ENCODE data around the gene SEC16A. TPM values are rescaled to one million over a fixed set of nuclear protein-coding genes. Genes with fewer than 3 reads are reported as not detected.

SEC16A gene
- total RNA-seq = 38.0 and 63.9 TPM in 2 replicates

GRCh38 chr9:136482793-136483588 is at the start of gene SEC16A:
Gene SEC16A, minus strand, starts transcription at chr9:136483040. Its CDS starts 5,425 bp downstream, at chr9:136477615.

GRCh38 chr9:136439481-136440408 is 43.1 kb downstream of the SEC16A start, which contains the start of gene INPP5E:
Gene INPP5E, minus strand, starts transcription at chr9:136439845. Its CDS starts 426 bp downstream, at chr9:136439419.

GRCh38 chr9:136410500-136411287 is 72.1 kb downstream of the SEC16A start, which contains the start of the genes ENTR1 and PMPCA:
Gene ENTR1, minus strand, starts transcription at chr9:136410614. Its CDS starts 217 bp downstream, at chr9:136410397.
Gene PMPCA, plus strand, starts transcription at chr9:136410658. Its CDS starts 11 bp downstream, at chr9:136410669.

GRCh38 chr9:136400038-136400834 is 82.6 kb downstream of the SEC16A start, which contains the start of gene SNAPC4:
Gene SNAPC4, minus strand, starts transcription at chr9:136400170. Its CDS starts 1,742 bp downstream, at chr9:136398428.

Other genes with a start within 250 kb of the SEC16A start
- 21.4 and 42.6 TPM in 2 replicates for gene QSOX2, start 237.2 kb downstream of the SEC16A start, total RNA-seq
- not detected in 2 replicates for gene CCDC187, start 178.9 kb downstream of the SEC16A start, total RNA-seq
- 38.6 and 68.0 TPM in 2 replicates for gene GPSM1, start 155.5 kb downstream of the SEC16A start, total RNA-seq
- 12.7 and 19.0 TPM in 2 replicates for gene DNLZ, start 119.3 kb downstream of the SEC16A start, total RNA-seq
- 1.8 and 5.3 TPM in 2 replicates for gene CARD9, start 109.4 kb downstream of the SEC16A start, total RNA-seq
- gene SNAPC4, start 82.9 kb downstream of the SEC16A start, total RNA-seq = 7.4 and 13.1 TPM in 2 replicates
- gene ENTR1, start 72.4 kb downstream of the SEC16A start, total RNA-seq = 30.3 and 46.5 TPM in 2 replicates
- gene PMPCA, start 72.4 kb downstream of the SEC16A start, total RNA-seq = 39.5 and 59.3 TPM in 2 replicates
- gene INPP5E, start 43.2 kb downstream of the SEC16A start, total RNA-seq = 3.9 and 10.7 TPM in 2 replicates
- gene NOTCH1, start 63.0 kb upstream of the SEC16A start, total RNA-seq = 7.1 and 27.3 TPM in 2 replicates
- 22.7 and 33.6 TPM in 2 replicates for gene EGFL7, start 179.9 kb upstream of the SEC16A start, total RNA-seq
- 33.3 and 36.0 TPM in 2 replicates for gene AGPAT2, start 204.4 kb upstream of the SEC16A start, total RNA-seq
- 0.30 and 0.51 TPM in 2 replicates for gene DIPK1B, start 229.5 kb upstream of the SEC16A start, total RNA-seq

All from smooth muscle cell of the umbilical artery (primary cell).